ENCODE measurements around the gene ILDR2. TPM values are rescaled to one million over a fixed set of nuclear protein-coding genes. Genes with fewer than 3 reads are reported as not detected.

The ILDR2 gene
- total RNA-seq, 1 experiment from 2014 or later = not detected

DNA sequence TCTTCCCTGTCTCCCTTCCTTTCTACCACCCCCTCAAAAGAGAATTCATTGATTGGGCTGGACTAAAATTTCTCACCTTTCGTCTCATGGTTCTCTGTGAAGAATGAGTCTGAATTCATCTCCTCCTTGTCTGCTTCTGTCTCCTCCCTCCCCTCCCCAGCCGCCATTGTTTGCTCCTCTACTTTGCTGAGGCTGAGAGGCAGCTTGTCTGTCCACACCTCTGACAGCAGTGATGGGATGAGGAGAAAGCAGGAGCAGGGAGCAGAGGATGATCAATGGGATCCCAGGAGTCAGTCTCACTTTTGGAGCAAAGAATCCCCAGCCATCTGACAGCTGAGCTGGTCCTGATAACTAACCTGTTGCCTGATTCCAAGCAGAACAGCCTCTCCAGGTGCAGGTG is 2.5 kb downstream of the ILDR2 start:
- H3K9me3 ChIP-seq (ENCODE audit: low read depth, low read length, poor library complexity, severe bottlenecking) = no peaks in the 10 kb centered on the region
- no TSS peak for BruUV-seq (replicated peaks)
- ChIA-PET CTCF (no interaction called here), POLR2A (ENCODE audit: low non-redundant PET) (no interaction called here)
- no peak overlapping the region for H3K4me3 ChIP-seq (ENCODE audit: low read depth, low read length, poor library complexity, severe bottlenecking)
- H3K27ac ChIP-seq (ENCODE audit: low read depth, low read length, poor library complexity, severe bottlenecking) = no peak overlapping the region
- H3K36me3 ChIP-seq (ENCODE audit: insufficient read depth, low read length, poor library complexity, severe bottlenecking) = no peaks in the 10 kb centered on the region
- peaks cover 90% of the 10 kb centered on the region for H3K27me3 ChIP-seq (replicated peaks; ENCODE audit: insufficient read depth, low read depth, low read length, poor library complexity)
- DNase-seq (ENCODE audit: low spot score) = no peak
- TF ChIP-seq CTCF (conservative IDR thresholded peaks at IDR 0.05; ENCODE audit: low read depth, low read length) = no peak
- TF ChIP-seq EZH2 (IDR thresholded peaks at IDR 0.05; ENCODE audit: borderline replicate concordance, low read depth, low read length, poor library complexity, severe bottlenecking) = no peak
- H3K4me1 ChIP-seq (ENCODE audit: insufficient read depth, low read length, poor library complexity, severe bottlenecking) = no peaks in the 10 kb centered on the region
- intact Hi-C loops (cut with micrococcal nuclease; ENCODE audit: unreplicated experiment) = no loop called here

- H3K4me3 ChIP-seq (ENCODE audit: low read depth, low read length, poor library complexity, severe bottlenecking) = no peak overlapping the region
- DNase-seq (ENCODE audit: low spot score) = no peak
- CTCF ChIA-PET = no interaction called here
- intact Hi-C loops (cut with micrococcal nuclease; ENCODE audit: unreplicated experiment) = no loop called here
- no TSS peak for BruUV-seq (replicated peaks)
- no peaks in the 10 kb centered on the region for H3K36me3 ChIP-seq (ENCODE audit: insufficient read depth, low read length, poor library complexity, severe bottlenecking)
- H3K27me3 ChIP-seq (replicated peaks; ENCODE audit: insufficient read depth, low read depth, low read length, poor library complexity) = peaks cover 86% of the 10 kb centered on the region
- H3K4me1 ChIP-seq (ENCODE audit: insufficient read depth, low read length, poor library complexity, severe bottlenecking) = no peaks in the 10 kb centered on the region
- TF ChIP-seq EZH2 (IDR thresholded peaks at IDR 0.05; ENCODE audit: borderline replicate concordance, low read depth, low read length, poor library complexity, severe bottlenecking) (no peak), CTCF (conservative IDR thresholded peaks at IDR 0.05; ENCODE audit: low read depth, low read length) (no peak)
- no peak overlapping the region for H3K27ac ChIP-seq (ENCODE audit: low read depth, low read length, poor library complexity, severe bottlenecking)
- H3K9me3 ChIP-seq (ENCODE audit: low read depth, low read length, poor library complexity, severe bottlenecking) = no peaks in the 10 kb centered on the region
- POLR2A ChIA-PET (ENCODE audit: low non-redundant PET) = no interaction called here
Measured at GRCh38 chr1:166972193-166972592, 3.1 kb downstream of the ILDR2 start.

DNA sequence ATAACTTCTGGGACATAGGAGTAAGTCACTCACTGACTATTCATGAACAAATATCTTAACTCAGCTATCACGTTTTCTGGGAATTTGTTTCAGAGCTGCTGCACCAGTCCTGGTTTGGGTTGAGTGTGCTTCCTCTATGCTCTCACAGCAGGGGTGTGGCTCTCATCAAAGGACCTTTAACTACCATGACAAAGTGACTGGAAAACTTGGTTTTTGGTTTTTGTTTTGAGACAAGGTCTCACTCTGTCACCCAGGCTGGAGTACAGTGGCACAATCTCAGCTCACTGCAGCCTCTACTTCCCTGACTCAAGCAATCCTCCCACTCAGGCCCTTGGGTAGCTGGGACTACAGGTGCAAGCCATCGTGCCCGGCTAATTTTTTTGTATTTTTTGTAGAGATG is 4.1 kb downstream of the ILDR2 start:
- H3K4me1 ChIP-seq (ENCODE audit: insufficient read depth, low read length, poor library complexity, severe bottlenecking) = no peaks in the 10 kb centered on the region
- CTCF ChIA-PET = no interaction called here
- intact Hi-C loops (cut with micrococcal nuclease; ENCODE audit: unreplicated experiment) = no loop called here
- peaks cover 86% of the 10 kb centered on the region for H3K27me3 ChIP-seq (replicated peaks; ENCODE audit: insufficient read depth, low read depth, low read length, poor library complexity)
- H3K4me3 ChIP-seq (ENCODE audit: low read depth, low read length, poor library complexity, severe bottlenecking) = no peak overlapping the region
- H3K9me3 ChIP-seq (ENCODE audit: low read depth, low read length, poor library complexity, severe bottlenecking) = no peaks in the 10 kb centered on the region
- H3K27ac ChIP-seq (ENCODE audit: low read depth, low read length, poor library complexity, severe bottlenecking) = no peak overlapping the region
- BruUV-seq (replicated peaks) = no TSS peak
- no peak for DNase-seq (ENCODE audit: low spot score)
- H3K36me3 ChIP-seq (ENCODE audit: insufficient read depth, low read length, poor library complexity, severe bottlenecking) = no peaks in the 10 kb centered on the region
- POLR2A ChIA-PET (ENCODE audit: low non-redundant PET) = no interaction called here
- TF ChIP-seq CTCF (conservative IDR thresholded peaks at IDR 0.05; ENCODE audit: low read depth, low read length) (no peak), EZH2 (IDR thresholded peaks at IDR 0.05; ENCODE audit: borderline replicate concordance, low read depth, low read length, poor library complexity, severe bottlenecking) (no peak)

Data from A673 (cell line).